ENCODE measurements around the gene CHPF2.

Gene CHPF2

DNA sequence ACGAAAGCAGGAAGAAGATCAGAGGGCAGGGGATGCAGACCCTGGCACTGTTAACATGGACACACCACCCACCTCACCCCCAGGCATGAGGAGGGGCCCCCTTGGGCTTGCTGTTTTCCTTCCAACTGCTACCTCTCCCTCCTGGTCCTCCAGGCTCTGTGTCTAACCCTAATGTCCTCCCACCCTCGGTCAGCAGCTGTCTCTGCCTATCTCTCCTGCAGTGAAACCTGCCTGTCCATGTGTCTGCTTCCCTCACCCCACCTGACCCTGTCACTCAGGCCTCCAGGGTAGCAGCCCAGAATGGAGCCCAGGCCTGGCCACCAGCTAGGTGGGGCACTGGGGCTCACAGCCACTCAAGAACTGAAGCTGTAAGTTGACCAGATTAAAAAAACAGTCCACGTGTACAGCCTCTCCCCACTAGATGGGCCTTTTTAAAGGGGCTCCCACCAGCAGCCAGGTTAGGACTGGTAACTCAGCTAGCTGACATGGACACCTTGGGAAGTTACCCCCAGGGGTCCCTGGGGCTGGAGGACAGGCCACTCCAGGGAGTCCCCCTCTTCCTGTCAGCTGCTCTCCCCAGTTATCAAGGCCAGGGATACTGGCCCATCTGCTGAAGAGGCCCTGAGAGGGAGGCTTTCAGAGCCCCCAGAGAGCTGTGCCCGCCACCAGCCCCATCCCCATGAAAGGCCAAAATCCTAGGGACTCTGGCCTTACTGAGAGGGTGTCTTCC is 14.7 kb downstream of the CHPF2 start:
- no peak for DNase-seq

- no peak for DNase-seq
Measured at GRCh38 chr7:151247611-151248345, 15.5 kb downstream of the CHPF2 start.

GRCh38 chr7:151248346-151249033 is 16.2 kb downstream of the CHPF2 start, which contains the start of gene SMARCD3:
TSS of gene SMARCD3 (minus strand) at chr7:151248694. CDS start at chr7:151248562, 132 bp downstream.
- no peak for DNase-seq

- DNase-seq = no peak
Measured at GRCh38 chr7:151249034-151249731, 16.9 kb downstream of the CHPF2 start.

DNA sequence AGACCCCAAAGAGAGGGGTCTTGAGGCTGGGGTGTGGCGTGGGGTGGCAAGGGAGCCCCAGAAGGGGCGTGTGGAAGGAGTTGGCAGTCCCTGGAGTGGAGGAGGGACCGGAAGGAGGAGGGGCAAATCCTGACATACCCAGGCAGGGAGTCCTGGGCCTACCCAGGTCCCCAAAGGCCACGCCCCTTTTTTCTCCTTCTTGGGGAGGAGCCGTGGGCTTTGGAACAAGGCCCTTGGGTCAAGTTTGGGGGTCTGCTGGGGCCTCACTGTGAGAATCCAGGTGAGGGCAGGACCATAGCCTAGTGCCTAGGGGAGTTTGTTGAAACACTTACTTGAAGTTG is 17.4 kb downstream of the CHPF2 start:
- DNase-seq = no peak

DNA sequence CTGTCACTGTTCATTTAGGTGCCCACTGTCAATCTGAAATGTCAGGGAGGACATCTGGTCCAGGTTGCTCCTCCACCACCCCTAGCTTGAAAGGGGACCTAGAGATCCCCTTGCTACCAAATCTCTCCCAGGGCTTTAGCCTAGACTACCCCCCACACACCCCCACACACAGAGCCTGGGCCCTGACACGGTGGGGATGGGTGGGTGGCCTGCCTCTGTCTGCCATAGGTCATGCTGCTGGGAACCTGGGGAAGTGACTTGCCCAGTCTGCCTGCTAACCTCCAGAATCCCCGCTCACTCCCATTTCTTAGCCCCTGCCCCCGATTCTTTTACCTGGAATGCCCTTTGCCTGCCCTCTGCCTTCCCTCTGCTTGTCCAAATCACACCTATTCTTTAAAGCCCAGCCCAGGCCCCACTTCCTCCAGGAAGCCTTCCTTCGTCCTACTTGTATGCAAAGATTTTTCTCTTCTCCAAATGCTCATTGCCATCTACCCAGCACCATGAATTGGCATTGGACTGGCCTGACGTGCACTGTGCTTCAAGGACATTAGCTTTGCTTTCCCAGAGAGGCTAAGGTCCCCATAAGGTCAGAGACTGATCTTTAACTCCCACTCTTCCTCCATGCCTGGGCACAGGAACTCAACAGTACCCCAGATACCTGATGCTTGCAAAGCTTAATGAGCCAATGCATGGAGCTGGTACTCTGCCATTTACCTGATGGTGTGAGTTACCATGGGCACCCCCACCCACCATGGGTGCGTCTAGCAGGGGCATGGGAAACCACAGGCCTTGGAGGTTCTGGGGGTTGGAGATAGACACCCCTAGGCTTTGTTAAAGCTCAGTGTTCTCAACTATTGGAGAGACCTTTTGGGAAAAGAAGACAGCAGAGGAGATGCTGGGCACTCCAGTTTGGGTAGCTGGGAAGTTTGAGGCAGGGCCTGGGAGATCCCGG is 18.2 kb downstream of the CHPF2 start:
- no peak for DNase-seq

GRCh38 chr7:151251328-151251688 is 19.0 kb downstream of the CHPF2 start:
- DNase-seq = no peak

GRCh38 chr7:151251689-151252560 is 19.6 kb downstream of the CHPF2 start:
- no peak for DNase-seq

GRCh38 chr7:151252561-151252835 is 20.2 kb downstream of the CHPF2 start:
- DNase-seq = no peak

DNA sequence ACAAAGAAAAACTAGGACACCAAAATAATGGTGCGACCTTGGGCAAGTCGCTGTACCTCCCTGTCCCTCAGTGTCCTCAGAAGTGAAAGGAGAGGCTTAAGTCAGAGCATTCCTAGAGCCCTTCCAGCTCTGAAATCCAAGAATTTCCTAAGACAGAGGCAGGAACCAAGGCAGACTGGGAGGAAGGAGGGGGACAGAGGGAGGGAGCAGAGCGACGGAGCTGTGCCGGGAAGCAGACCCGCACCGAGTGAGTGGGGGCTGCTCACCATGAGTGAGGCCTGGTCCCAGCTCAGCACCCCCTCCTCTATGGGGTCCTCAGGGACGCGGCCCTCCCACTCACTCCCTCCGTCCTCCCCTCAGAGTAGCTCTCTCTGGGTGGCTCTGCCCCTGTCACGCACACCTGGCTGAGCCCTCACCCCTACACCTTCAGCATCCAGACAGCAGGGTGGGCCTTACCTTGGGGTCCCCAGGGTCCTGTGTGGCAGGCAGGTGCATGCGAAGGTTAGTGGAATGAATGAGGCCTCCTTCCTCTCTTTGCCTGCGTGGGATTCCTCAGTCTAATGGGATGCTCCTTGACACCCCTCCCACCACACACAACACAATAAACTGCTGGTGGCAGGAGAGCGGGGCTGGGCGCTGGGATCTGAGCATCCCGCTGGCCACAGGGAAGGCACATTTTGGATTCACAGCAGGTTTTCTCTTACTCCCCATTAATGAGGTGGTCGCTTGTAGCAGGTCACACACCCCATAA is 20.9 kb downstream of the CHPF2 start:
- no peak for DNase-seq

DNA sequence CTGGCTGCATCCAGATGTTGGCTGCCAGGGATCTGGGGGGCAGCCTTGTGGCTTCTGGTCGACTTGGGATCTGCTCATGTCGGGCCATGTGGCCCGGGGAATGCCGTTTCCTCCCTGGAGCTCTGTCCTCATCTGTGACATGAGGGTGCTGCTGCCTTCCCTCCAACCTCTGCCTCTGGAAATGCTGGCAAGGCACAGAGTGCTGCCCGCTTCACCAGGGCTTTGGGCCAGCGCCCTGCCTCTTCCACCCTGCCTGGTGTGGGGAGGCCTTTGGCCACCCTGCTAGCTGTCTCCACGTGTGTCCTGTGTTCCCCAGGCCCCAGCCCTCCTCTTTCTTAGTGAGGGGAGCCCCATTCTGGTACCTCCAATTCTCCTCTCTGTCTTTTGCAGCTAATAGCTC is 22.0 kb downstream of the CHPF2 start:
- DNase-seq = no peak

DNA sequence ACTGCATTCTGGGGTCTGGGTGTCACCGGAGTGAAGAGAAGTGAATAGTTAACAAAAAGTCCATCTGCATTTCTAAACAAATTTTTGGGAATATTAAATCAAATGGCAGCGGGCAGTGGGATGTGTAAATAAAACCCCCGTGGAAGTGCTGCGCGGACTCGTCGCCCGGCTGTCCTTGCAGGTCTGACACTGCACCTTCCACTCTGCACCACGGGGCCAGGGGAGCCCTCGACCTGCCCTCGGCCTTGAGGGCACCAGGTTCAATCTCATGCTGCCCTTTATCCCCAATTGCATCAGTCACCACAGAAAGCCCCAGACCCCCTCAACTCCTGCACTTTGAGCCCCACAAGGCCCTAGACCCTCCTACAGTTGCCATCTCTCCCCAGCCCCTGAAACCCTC is 22.6 kb downstream of the CHPF2 start:
- DNase-seq = no peak

DNA sequence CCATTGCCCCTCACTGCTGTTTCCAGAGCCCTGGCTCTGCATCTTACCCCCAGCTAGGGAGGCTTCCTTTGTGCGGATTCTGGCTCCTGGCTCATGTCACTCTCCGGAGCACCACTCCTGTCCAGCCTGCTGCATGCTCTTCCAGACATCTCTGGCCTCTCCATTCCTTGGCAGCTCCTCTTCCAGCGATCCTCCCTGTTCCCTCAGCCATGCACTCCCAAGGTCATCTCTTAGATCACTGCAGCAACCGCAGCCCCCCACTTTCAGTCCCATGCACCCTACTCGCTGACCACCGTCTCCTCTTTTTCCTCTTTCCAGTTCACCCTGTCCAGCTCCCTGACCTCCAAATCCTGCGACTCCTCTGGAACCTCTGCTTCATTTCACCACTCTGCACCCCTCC is 23.1 kb downstream of the CHPF2 start:
- no peak for DNase-seq

- DNase-seq = no peak
Measured at GRCh38 chr7:151256410-151257045, 24.2 kb downstream of the CHPF2 start.

- no peak for DNase-seq
Measured at GRCh38 chr7:151257990-151258389, 25.7 kb downstream of the CHPF2 start.

- no peak for DNase-seq
Measured at GRCh38 chr7:151260471-151260870, 28.2 kb downstream of the CHPF2 start.

DNA sequence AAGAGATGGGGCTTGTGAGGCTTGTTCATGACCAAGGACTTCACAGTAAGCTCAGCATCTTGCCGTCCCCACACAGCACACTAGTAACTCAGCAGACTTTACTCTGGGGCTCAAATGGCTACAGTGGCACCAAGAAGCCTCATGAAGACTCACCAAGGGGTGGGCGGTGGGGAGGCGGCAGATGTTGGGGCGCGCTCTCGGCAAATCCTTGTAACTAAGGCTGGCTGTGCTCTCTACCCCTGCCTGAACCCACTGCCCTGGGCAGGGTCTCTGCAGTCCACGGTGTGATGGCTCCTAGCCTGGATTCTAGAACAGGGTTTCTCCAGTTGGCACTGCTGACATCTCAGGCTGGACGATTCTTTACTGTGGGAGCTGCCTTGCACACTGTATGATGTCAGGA is 28.6 kb downstream of the CHPF2 start:
- no peak for DNase-seq

DNA sequence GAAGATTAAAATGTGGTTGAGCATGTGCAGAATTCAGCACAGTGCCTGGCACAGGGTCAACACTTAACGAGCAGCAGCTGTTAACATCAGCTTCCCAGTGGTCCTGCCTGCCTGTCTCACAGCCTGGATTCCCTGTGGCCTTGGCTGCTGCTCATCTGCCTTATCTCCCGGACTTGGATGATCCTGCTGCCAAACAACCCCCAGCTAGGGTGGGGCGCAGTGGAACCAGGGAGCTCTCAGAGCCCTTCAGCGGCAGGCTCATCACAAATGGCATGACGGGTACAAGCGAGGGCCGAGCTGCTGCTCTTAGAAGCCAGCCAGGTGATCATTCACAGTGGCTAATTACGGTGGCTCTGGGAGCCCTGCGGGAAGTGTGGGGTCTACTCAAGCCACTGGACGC is 29.2 kb downstream of the CHPF2 start:
- no peak for DNase-seq

DNA sequence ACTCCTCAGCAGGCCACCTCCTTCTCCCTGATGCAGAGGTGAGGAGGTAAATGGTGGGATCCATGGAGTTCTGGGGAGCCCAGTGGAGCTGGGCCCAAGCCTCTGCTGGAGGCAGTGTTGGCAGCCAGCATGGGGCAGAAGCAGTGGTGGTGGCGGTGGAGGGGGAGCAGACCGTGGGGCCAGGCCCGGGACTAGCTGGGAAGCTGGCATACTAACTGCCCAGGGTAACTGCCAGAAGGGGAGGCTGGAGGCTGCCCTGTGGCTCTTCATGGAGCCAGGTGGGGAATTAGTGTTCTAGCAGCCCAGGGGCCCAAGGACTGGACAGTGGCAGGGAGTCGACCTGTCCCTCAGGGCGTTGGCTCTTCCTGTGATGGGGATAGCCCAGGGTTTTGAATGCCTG is 32.3 kb downstream of the CHPF2 start:
- DNase-seq = no peak

DNA sequence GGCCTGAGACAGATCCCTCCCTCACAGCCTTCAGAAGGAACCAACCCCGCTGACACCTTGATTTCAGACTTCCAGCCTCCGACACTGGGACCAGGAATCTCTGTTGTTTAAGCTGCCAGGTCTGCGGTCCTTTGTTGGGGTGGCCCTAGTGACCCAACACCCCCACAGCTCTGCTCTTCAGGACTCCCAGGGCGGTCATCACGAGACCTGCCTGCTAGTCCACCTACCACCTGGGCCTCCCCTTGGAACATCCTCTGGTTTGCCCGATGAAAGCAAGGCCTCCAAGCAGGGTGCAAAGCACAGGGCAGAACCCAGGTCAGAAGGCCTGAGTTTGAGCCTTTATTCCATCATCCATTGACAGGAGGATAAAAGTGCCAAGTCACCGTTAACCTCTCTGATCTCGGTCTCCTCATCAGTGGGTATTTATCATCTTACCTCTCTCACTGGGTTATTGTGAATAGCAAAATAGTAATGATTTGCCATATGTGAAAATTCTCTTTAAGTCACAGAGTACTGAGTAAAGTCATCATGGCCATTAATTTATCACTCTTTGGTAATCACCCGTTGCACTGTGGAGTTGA is 33.2 kb downstream of the CHPF2 start:
- no peak for DNase-seq
